Skin epidermis (tissue), 12 donors: Measurements from ENCODE around the gene TRRAP.

ENCODE experiments used
- H3K27ac ChIP-seq, 21 experiments: fragments of 200-600 bp; sonication (generic) in 11 of 21; one replicate each; pipeline ENCODE4 v1.5.0; 2020; ENCODE audit warnings: mild to moderate bottlenecking in 3 of 21, inconsistent platforms in 2 of 21, moderate library complexity in 2 of 21
- H3K4me3 ChIP-seq, 7 experiments: fragments of 200-600 bp; sonication (generic) in 2 of 7; one replicate each; pipeline ENCODE4 v1.5.0; 2020; ENCODE audit warnings: inconsistent platforms in 2 of 7, mild to moderate bottlenecking in 2 of 7, moderate library complexity in 1 of 7

TRRAP gene

DNA sequence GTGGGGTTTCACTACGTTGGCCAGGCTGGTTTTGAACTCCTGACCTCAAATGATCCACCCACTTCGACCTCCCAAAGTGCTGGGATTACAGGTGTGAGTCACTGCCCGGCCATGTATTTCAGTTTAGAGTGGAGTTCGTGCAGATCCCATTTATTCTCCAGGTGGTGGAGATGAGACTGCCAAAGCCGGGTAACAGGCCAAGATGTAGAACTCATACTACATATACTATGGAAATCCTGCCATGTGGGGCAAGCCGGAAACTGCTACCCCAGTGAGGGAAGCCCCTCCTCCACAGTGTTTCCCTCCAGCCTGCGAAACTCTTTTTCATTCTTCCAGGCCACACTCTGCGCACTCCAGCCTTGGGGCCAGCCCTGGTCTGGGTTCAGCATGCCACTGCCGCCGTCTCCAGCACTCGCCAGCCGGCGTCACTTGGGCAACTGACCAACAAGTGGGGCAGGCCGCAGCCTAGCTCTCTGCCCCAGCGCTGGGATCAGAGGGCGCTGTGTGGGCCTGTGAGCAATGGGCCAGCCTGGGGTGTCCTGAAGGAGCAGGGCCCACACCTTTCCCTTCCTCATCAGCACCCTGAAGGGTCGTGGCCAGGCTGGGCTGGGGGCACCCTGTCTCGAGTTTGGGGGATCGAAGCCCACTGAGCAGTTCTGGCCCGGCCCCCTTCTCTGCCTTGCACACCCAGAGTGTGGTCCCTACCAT, 122.0 kb downstream of the TRRAP start:
- Histone ChIP-seq H3K4me3 (no peak overlapping the region), H3K27ac (peak overlapping the region in 2 of 21 experiments; percentile 46 to 51)

DNA sequence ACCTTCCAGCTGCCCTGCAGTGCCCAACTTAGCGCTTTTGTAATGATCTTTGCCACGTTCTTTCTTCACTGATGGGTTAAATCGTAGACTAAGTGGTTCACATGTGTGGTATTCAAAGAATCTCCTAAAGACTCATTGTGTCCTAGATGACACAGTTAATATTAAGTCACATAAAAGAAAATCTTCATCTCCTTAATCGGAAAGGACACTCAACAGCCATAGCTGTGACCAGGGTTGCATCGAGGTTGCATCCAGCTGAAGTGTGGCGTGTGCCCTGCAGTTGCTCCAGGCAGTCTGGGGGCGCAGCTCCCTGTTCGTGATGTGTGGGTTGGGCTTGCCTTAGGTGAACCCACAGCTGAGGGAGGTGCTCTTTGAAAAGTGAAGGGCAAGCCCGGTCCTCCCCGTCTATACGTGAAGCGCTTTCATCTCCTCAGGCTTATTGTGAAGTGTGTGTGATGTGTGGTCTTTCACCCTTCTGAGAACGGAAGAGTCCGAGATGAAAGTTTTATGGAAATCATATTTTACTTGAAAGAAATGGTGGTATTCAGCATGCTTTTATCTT, 122.7 kb downstream of the TRRAP start:
- H3K27ac ChIP-seq = peak overlapping the region in 2 of 21 experiments; percentile 46 to 51
- H3K4me3 ChIP-seq = no peak overlapping the region

DNA sequence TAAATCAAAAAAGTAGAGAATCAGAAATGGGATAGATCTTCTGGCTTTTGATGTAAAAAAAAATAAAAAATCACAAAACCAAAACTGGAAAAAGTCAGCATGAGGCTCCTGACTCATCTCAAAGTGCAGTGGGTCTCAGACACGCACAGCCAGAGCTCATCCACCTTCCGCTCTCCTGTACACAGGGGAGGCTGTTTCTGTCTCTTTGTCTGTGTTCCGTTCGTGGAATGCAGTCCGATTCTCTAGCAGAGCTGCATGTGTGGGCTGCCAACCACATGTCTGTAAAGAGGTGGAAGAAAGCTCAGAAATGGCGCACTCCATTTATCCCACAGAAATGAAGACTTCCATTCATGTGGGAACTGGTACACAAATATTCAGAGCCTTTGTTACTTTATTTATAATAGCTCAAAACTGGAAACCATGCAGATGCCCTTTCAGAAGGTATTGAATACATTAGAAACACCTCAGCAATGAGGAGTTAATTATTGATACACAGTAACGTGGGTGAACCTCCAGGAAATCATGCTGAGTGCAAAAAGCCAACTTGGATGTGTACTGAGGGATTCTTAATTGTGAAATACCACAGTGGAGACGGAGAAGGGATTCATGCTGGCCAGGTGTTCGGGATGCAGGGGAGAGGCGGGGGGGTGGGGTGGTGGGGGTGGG, 123.3 kb downstream of the TRRAP start:
- H3K4me3 ChIP-seq = no peak overlapping the region
- peak overlapping the region in 2 of 21 experiments; percentile 44 to 46 for H3K27ac ChIP-seq

DNA sequence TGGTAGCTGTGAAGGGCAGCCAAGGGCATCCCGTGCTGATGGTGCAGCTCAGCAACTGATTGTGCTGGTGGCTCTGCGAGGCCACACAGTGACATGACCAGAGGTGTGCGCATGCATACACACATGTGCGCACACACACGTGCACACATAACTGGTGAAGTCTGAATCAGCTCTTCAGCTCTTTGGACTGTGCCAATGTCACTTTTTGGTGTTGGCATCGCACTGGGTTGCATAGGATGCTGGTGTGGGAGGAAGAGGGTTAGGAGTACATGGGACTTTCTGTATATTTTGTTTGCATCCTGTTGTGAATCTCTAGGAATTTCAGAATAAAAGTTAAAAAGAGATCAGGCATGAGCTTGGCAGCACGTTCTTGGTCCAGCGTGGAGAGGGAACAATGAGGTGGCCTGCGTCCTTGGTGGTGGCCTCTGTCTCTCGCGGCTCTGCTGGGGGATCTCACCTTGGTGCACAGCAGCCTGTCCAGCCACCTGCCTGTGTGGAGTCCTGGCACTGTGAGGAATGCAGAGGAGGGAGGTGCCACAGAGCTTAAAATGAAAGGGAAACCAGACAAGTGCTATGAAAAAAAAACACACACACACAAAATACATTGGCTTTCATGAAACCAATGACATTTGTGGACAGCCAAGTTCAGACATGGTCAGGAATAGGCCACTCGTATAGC, 124.0 kb downstream of the TRRAP start:
- H3K4me3 ChIP-seq = no peak overlapping the region

DNA sequence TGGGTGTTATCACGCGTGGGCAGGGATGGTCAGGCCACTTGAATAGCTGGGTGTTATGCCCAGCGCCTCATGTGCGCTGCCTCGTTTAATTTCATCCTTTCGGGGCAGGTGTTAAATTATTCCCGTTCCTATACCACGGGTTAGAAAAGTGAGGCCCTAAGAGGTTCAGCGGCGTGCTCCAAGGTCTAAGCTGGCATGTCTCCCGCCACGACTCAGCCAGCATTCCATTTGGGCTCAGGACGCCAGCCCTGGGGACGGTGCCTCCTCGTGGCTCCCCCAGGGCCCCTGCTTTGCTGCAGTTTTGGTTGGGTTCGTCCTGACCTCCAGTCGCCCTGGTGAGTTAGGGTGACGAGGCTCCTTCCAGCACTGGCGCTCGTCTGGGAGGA, 124.5 kb downstream of the TRRAP start:
- no peak overlapping the region for H3K4me3 ChIP-seq
- H3K27ac ChIP-seq = no peak overlapping the region

More for the DNA sequence above, 124.0 kb downstream of the TRRAP start:
- peak overlapping the region in 1 of 21 experiments; percentile 46 for H3K27ac ChIP-seq

DNA sequence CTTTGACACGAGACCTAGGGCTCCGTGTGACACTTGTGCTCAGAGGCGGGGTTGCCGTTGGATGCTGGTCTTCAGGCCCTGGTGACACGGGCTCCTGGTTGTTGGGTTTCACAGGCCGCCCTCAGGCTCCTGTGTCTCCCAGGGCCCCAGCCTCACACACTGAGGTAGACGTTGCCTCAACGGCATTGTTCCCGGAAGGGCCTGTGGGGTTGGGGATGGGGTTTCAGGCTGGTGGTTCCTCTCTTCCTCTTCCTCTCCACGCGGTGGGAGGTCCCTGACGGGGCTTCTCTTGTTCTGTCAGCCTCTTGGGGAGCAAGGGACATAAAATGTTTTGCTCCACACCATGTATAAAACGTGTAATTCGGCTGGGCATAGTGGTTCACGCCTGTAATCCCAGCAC, 125.1 kb downstream of the TRRAP start:
- H3K27ac ChIP-seq = peak overlapping the region in 3 of 21 experiments; percentile 39 to 55 (median 51)
- H3K4me3 ChIP-seq = no peak overlapping the region

DNA sequence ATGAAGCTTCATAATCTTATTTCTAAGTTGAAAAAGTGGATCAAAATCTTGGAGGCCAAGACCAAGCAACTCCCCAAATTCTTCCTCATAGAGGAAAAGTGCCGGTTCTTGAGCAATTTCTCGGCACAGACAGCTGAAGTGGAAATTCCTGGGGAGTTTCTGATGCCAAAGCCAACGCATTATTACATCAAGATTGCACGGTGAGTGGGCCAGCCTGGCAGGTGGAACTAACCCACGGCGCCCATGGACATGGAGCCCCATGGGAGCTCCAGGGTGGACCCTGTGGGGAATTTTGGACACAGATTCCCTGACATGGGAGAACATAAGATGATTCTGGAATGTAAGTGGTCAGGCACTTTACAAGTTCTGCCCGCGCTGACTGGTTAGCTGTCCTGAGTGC, 125.9 kb downstream of the TRRAP start:
- Histone ChIP-seq H3K4me3 (no peak overlapping the region), H3K27ac (peak overlapping the region in 1 of 21 experiments; percentile 39)

DNA sequence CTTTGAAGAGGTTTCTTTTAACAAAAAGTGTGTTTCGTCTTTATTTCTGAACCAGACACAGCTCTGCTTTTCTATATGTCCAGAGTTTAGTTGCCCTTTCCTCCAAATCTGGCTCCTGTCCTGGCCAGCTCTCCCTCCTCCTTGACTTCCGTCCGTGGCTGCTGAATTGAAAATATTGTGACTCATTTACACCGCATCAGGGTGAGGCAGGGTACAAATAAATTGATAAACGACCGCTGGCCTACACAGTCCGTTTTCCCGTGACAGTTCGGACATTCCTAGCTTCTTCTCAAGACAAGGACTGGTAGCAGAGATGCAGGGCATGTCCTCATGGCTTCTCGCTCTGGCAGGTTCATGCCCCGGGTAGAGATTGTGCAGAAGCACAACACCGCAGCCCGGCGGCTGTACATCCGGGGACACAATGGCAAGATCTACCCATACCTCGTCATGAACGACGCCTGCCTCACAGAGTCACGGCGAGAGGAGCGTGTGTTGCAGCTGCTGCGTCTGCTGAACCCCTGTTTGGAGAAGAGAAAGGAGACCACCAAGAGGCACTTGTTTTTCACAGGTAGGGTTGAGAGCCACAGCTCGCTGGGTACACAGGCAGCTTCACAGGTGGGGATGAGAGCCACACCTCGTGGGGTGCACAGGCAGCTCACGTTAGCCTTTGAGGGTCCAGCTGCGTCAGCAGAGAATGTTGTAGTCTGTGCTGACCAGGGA, 126.6 kb downstream of the TRRAP start:
- Histone ChIP-seq H3K4me3 (no peak overlapping the region), H3K27ac (peak overlapping the region in 2 of 21 experiments; percentile 19 to 39)

DNA sequence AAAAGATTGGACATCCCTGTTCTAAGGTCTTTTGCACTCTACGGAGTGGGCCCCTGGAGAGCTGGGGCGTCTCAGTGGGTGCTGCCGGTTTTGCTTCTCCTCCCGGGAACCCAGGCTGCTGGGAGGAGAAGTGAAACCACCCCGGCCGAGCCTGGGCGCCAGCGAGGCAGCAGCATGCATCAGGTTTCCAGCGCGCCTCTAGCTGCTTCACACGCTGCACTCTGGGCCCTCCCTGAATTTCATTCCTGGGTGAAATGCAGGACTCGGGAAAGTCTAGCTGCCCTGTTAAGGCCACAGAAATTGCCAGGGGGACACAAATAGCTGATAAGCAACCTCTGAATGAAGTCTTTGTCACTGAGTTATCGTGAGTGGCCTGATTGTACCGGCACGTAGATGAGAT, 127.4 kb downstream of the TRRAP start:
- no peak overlapping the region for H3K27ac ChIP-seq
- H3K4me3 ChIP-seq = no peak overlapping the region

DNA sequence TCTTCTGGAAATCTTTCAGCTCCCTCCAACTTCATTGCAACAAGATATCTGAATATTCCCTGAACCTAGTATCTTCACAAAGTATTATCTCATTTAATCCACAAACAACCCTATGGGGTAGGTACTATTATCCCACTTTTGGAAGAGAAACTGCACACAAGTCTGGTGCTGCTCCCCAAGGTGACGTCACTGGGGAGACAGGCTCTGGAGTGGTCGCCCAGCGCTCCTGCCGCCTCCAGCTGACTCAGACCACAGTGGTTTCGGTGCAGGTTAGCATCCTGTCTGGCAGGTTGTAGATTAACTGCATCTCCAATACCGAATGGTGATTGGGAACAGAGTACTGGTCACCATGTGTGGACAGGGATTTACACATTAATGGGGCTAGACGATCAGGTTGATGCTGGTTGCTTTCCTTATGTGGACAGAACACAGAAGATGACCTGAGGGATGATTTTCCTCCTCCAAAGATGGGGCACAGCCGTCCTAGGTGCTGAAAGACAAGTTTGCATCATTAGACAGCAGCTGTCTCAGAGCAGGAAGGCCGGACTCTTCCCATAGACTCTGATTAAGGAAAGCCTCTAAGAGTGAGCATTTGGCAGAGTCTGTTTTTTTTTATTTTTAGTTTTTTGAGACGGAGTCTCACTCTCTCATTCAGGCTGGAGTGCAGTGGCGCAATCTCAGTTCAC, 128.6 kb downstream of the TRRAP start:
- no peak overlapping the region for H3K4me3 ChIP-seq

DNA sequence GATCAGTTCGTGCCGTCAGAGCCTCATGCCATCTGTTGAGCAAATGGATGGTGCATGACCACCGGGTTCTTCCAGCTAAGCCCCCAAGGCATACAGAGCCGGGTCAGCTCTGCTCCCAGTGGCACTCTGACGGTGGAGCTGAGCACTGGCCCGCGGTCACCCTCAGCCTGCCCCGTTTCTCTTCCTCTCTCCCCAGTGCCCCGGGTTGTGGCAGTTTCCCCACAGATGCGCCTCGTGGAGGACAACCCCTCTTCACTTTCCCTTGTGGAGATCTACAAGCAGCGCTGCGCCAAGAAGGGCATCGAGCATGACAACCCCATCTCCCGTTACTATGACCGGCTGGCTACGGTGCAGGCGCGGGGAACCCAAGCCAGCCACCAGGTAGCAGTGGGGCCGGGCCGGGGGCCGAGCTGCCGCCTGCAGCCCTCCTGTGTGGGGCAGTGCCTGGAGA, 129.9 kb downstream of the TRRAP start:
- no peak overlapping the region for H3K4me3 ChIP-seq

More for the DNA sequence above, 128.6 kb downstream of the TRRAP start:
- no peak overlapping the region for H3K27ac ChIP-seq

DNA sequence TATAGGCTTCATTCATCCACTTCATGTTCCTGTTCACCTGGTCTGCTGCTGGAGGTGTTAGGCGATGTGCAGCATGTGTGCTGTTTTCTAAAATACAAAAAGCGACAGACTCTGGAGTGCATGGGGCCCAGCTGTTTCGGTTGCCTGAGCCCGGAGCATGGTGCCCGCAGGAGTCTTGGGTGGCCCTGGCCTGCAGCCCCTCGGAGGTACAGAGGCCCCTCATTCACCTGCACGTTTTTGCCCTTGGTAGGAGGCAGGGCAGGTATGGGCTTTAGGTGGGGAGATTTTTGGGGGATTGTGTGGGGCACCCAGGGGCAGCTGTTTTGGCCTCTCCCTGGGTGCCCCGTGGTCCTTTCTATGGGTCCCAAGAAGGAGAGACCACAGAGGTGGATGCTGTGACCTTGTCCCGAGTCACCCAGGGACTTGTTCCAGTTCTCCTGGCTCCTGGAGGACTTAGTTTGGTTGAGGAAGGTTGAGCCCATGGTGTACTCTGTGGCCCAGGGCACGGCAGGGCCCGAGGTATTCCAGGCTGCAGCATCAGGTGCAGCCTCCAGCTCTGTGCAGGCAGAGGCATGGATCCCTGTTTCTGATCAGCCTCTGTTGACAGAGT, 130.7 kb downstream of the TRRAP start:
- H3K4me3 ChIP-seq = no peak overlapping the region
- H3K27ac ChIP-seq = no peak overlapping the region

More for the DNA sequence above, 129.9 kb downstream of the TRRAP start:
- no peak overlapping the region for H3K27ac ChIP-seq

DNA sequence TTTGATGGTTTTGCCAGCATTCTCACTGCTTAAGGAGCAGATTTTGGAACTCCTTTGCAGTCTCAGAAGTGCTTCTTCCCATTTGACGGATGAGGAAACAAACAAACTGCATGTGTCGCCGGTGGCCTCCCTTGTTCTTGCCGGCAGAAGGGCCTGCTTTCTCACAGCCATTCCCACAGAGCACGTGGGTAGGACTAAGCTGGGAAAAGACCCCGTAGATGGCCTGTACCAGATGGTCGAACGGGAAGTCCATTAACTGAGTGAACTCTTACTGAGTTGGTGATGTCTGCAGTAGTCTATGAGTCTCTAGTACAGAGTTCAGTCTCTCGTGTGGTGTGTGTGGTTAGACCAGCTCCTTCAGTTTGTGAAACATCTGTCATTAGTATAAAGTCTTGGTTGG, 131.9 kb downstream of the TRRAP start:
- no peak overlapping the region for H3K4me3 ChIP-seq
- no peak overlapping the region for H3K27ac ChIP-seq

DNA sequence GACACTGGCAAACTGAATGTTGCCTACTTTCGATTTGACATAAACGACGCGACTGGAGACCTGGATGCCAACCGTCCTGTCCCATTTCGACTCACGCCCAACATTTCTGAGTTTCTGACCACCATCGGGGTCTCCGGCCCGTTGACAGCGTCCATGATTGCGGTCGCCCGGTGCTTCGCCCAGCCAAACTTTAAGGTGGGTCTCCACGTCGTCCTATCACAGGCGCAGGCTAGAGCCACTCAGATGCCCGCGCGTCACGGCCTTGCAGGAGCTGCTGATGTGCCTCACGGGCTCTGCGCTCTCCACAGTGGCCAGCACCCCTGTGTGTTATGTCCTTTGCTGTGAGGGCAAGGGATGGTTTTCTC, 133.0 kb downstream of the TRRAP start:
- Histone ChIP-seq H3K4me3 (no peak overlapping the region), H3K27ac (no peak overlapping the region)

DNA sequence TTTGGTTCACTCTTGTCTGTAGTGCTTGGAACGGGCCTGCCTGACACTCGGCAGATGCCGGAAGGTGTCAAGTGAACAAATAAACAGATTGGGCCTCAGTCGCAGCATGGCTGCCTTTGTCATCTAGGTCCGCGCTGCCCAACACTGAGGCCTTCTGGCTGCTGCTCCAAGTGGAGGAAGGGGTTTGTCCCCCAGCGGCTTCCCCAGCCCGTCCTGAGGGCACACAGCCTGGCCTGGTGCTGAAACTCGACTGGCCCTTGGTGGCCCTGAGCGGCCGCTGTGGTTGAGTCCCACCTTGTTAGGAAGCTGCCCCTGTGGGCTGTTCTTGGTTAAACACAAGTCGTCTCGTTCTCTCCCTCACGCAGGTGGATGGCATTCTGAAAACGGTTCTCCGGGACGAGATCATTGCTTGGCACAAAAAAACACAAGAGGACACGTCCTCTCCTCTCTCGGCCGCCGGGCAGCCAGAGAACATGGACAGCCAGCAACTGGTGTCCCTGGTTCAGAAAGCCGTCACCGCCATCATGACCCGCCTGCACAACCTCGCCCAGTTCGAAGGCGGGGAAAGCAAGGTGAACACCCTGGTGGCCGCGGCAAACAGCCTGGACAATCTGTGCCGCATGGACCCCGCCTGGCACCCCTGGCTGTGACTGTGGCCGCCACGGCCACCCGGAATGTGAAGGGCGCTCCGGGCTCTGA, 133.5 kb downstream of the TRRAP start:
- H3K27ac ChIP-seq = no peak overlapping the region
- H3K4me3 ChIP-seq = no peak overlapping the region

DNA sequence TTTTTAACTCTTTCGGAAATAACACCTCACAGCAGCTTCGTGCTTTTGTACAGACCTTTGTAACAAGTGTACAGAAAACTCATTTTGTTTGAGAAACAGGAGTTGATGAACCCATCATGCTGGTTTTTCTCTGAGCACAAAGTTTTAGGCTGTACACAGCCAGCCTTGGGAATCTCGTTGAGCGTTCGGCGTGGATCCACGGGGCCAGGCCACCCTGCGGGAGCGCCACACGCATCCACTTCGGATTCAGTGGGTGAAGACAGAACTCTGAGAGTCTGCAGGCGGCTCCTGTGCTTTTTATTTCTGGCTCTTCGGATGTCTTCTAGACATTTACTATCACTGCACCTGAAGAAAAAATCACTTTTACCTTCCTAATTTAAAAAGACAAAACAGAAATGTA, 134.4 kb downstream of the TRRAP start:
- Histone ChIP-seq H3K27ac (no peak overlapping the region), H3K4me3 (no peak overlapping the region)

DNA sequence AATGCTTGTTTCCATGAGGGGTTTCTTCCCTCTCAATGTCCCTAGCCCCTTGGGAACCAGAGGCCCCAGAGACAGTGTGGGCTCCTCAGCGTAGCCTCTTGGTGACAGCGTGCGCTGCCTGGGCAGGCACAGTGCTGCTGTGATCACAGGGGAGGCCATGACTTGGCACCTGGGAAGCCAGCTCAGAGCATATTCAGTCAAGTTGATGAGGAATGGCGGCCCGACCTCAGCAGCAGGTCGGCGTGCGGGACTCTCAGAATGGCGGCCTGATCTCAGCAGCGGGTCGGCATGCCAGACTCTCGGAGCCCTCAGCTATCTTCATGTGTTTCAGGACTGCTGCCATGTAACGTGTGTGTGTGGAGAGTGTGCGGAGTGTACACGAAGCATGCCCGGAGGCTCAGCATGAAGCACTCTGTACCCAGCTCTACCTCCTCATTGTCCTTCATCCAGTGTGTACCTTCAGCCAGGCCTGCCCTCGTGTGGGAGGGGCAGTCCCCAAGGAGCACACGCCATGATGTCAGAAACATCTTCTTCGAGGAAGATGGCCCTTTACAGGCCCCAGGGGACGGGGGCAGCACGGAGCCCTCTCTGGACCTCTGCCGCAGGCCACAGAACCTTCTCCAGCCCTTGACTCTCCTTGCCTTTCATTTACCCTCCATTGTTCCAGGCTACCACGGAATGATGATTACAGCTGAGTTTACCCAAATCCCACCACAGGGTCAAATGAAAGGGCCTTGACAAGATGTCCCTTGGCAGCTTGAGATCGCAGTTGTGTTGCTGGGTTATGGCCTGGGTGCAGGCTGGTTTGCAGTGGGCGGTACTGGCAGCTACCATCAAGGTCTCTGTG, 135.2 kb downstream of the TRRAP start:
- H3K27ac ChIP-seq = no peak overlapping the region
- H3K4me3 ChIP-seq = no peak overlapping the region
